Gastroesophageal sphincter (tissue), 4 donors: ENCODE measurements around the gene SMAD6. TPM values are rescaled to one million over a fixed set of nuclear protein-coding genes. Genes with fewer than 3 reads are reported as not detected.

Experiments
- ATAC-seq: fragments of 150-250 bp; one replicate; pipeline ENCODE4 v1.9.1; 2016; ENCODE audit warnings: mild to moderate bottlenecking, moderate library complexity
- H3K27ac ChIP-seq, 4 donors: fragments of 200-600 bp; sonication (generic) in 3 of 4; 1 replicate in 3 of 4; 2 replicates in 1 of 4; pipeline ENCODE4 v1.5.1; 2016 to 2019
- H3K27me3 ChIP-seq: fragments of 200-600 bp; sonication (generic); one replicate; pipeline ENCODE4 v1.5.1; 2019
- H3K36me3 ChIP-seq, 2 donors: fragments of 200-600 bp; sonication (generic); one replicate each; pipeline ENCODE4 v1.5.1; 2019; ENCODE audit warnings: control low read depth in 1 of 2
- H3K4me1 ChIP-seq, 3 donors: fragments of 200-600 bp; sonication (generic); 1 replicate in 2 of 3; 2 replicates in 1 of 3; pipeline ENCODE4 v1.5.1; 2016 to 2019; ENCODE audit warnings: control low read depth in 2 of 3
- H3K4me3 ChIP-seq, 2 donors: fragments of 200-600 bp; sonication (generic); one replicate each; pipeline ENCODE4 v1.5.1; 2019; ENCODE audit warnings: mild to moderate bottlenecking in 1 of 2, moderate library complexity in 1 of 2
- H3K9me3 ChIP-seq, 3 donors: fragments of 200-600 bp; sonication (generic); one replicate each; pipeline ENCODE4 v1.5.1; 2017 to 2019; ENCODE audit warnings: control low read depth in 2 of 3
- EP300 ChIP-seq: sonication (generic); formaldehyde crosslinking; IDR thresholded peaks from one replicate; pipeline ENCODE4 v1.6.1; 2017; ENCODE audit warnings: antibody characterized with exemption, mild to moderate bottlenecking
- POLR2A ChIP-seq, 2 donors: fragments of 450-650 bp; IDR thresholded peaks; one replicate each; pipeline ENCODE4 v1.6.1; 2017; ENCODE audit warnings: antibody characterized with exemption in 2 of 2, mild to moderate bottlenecking in 2 of 2, moderate library complexity in 1 of 2
- POLR2AphosphoS5 ChIP-seq: sonication (generic); formaldehyde crosslinking; IDR thresholded peaks from one replicate; pipeline ENCODE4 v1.6.1; 2017; ENCODE audit warnings: antibody characterized with exemption
- WGBS, 2 donors: methylation state at CpG; one replicate each; pipeline ENCODE4 v1.1.5; 2018; ENCODE audit warnings: low coverage in 1 of 2; 5-methylcytosine and 5-hydroxymethylcytosine counted together
- total RNA-seq, 4 donors: library from RNA; depleted of rRNA; stranded (reverse); fragments of >200 nt; gene quantifications; one replicate each; pipeline ENCODE4 v1.1.0, GENCODE V29; 2016
- TF ChIP-seq, protein P1 (sequence below), 4 experiments: fragments of 200-600 bp in 2 of 4; fragments of 450-650 bp in 2 of 4; sonication (generic) in 1 of 4; IDR thresholded peaks; one replicate each; pipeline ENCODE4 v1.5.1; 2017 to 2019; ENCODE audit warnings: antibody characterized with exemption in 4 of 4, mild to moderate bottlenecking in 2 of 4, moderate library complexity in 2 of 4

Gene SMAD6
- total RNA-seq, 4 donors from 2014 or later, result 9.9 to 11.2 (median 10.9) TPM

DNA sequence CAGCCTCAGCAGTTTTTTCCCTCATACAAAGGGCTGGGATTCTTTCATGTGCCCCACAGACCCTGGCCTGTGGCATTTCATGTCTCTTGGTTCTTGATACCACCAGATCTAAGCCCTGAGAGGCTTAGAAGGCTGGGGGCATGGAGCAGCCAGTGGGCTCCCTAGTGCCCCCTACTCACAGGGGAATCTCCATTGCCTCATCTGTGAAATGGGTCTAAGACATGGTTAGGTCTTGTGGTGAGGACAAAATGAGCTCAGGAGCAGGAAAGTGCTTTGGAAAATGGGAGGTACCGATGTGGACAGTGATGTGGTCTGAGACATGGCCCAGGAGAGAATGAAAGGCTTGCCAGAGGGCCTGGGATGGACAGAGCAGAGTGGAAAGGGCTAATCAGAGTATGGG is 94.3 kb downstream of the SMAD6 start:
- TF ChIP-seq, protein P1, sequence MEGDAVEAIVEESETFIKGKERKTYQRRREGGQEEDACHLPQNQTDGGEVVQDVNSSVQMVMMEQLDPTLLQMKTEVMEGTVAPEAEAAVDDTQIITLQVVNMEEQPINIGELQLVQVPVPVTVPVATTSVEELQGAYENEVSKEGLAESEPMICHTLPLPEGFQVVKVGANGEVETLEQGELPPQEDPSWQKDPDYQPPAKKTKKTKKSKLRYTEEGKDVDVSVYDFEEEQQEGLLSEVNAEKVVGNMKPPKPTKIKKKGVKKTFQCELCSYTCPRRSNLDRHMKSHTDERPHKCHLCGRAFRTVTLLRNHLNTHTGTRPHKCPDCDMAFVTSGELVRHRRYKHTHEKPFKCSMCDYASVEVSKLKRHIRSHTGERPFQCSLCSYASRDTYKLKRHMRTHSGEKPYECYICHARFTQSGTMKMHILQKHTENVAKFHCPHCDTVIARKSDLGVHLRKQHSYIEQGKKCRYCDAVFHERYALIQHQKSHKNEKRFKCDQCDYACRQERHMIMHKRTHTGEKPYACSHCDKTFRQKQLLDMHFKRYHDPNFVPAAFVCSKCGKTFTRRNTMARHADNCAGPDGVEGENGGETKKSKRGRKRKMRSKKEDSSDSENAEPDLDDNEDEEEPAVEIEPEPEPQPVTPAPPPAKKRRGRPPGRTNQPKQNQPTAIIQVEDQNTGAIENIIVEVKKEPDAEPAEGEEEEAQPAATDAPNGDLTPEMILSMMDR (IDR thresholded peaks at IDR 0.05), result no peak
- TF ChIP-seq POLR2A (IDR thresholded peaks at IDR 0.05) (no peak), POLR2AphosphoS5 (no peak), EP300 (no peak)
- H3K4me3 ChIP-seq, result no peak overlapping the region
- no peak overlapping the region for H3K27ac ChIP-seq
- H3K36me3 ChIP-seq, result no peaks in the 10 kb centered on the region
- no peaks in the 10 kb centered on the region for H3K4me1 ChIP-seq
- no peaks in the 10 kb centered on the region for H3K27me3 ChIP-seq
- ATAC-seq, result no peak
- WGBS, 2 donors, result 100% methylated on average over 1 of the region's 1 CpG
- H3K9me3 ChIP-seq, result no peaks in the 10 kb centered on the region

DNA sequence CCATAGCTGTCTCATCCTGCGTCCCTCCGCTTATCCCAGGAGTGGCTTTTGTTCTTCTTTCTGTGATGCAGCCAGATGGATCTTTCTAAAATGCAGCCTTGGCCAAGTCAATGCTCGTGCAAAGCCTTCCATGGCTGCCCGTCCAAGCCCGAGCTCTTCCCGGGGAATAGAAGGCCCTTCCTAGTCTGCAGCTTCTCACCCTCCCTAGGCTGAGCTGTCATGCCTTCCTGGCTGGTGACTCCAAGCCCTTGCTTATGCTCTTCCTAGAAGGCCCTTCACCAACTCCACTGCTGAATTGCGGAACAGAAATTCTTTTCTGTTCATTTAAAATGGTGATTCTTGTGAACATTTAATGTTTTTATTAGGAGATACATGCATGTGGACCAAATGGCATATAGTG is 95.9 kb downstream of the SMAD6 start:
- Histone ChIP-seq H3K9me3 (no peaks in the 10 kb centered on the region), H3K36me3 (no peaks in the 10 kb centered on the region), H3K4me3 (no peak overlapping the region), H3K4me1 (peaks cover 0 to 13% (median 11%) of the 10 kb centered on the region in 3 donors), H3K27me3 (no peaks in the 10 kb centered on the region), H3K27ac (no peak overlapping the region)
- WGBS, 2 donors, result 75 to 100% methylated on average over 1 to 7 of the region's 7 CpGs
- no peak for ATAC-seq
- TF ChIP-seq, protein P1 (IDR thresholded peaks at IDR 0.05), result no peak
- no peak for TF ChIP-seq EP300
- no peak for TF ChIP-seq POLR2A (IDR thresholded peaks at IDR 0.05)
- TF ChIP-seq POLR2AphosphoS5, result no peak

DNA sequence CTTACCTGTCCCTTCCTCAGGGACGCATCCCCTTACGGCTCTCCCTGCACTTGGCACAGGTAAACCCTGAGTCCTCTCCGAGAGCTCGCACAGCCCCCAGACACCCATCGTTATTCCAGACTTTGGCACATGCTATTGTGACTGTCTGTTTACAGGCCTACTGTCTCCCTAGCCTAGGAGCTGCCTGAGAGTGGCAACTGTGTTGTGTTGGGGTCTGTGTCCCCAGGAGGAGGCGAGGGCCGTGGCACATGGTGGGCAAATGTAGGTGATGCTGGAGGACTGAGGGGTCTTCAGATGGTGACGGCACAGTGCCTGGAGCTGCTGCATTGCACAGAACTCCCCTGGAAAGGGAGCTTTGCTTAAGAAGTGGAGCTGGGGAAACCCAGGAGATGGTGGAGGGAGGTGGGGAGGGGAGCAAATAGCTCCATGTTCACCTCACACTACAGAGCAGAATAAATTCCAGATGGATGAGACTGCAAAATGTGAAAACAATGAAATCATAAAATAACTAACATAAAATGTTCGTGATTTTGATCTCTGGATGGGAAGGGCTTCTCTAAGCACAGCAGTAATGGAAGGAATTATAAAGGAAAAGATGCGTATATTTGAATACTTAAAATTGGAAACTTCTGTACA is 96.5 kb downstream of the SMAD6 start:
- Histone ChIP-seq H3K9me3 (no peaks in the 10 kb centered on the region), H3K36me3 (no peaks in the 10 kb centered on the region), H3K4me1 (peaks cover 0 to 19% (median 17%) of the 10 kb centered on the region in 3 donors), H3K27me3 (no peaks in the 10 kb centered on the region), H3K4me3 (no peak overlapping the region), H3K27ac (no peak overlapping the region)
- TF ChIP-seq POLR2A (IDR thresholded peaks at IDR 0.05) (no peak), POLR2AphosphoS5 (no peak), EP300 (no peak)
- TF ChIP-seq, protein P1 (IDR thresholded peaks at IDR 0.05), result no peak
- no peak for ATAC-seq
- 73 to 93% methylated on average over 5 to 7 of the region's 10 CpGs for WGBS, 2 donors

DNA sequence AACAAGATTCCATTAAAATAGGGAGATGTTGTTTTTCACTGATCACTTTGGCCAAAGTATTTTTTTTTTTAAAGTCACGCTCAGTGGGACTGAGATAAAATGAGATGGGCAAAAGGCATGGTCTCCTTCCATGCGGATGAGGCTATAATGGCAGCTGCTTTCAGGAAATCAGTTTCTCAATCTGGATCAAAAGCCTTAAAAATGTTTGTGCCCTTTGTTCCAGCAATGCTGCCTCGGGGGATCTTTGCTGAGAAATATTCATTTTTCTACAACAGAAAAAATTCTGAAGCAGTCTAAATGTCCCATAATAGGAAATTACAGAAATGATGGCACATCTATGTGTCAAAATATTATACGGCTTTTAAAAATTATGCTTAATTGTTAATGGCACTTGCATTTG is 97.2 kb downstream of the SMAD6 start:
- WGBS, 2 donors, result 90 to 94% methylated on average over 3 to 4 of the region's 4 CpGs
- H3K4me3 ChIP-seq, result no peak overlapping the region
- ATAC-seq, result no peak
- no peaks in the 10 kb centered on the region for H3K36me3 ChIP-seq
- H3K4me1 ChIP-seq, result peaks cover 0 to 26% (median 24%) of the 10 kb centered on the region in 3 donors
- no peaks in the 10 kb centered on the region for H3K9me3 ChIP-seq
- no peaks in the 10 kb centered on the region for H3K27me3 ChIP-seq
- H3K27ac ChIP-seq, result no peak overlapping the region
- TF ChIP-seq POLR2A (IDR thresholded peaks at IDR 0.05), result no peak
- TF ChIP-seq, protein P1 (IDR thresholded peaks at IDR 0.05), result no peak
- TF ChIP-seq EP300, result no peak
- TF ChIP-seq POLR2AphosphoS5, result no peak

DNA sequence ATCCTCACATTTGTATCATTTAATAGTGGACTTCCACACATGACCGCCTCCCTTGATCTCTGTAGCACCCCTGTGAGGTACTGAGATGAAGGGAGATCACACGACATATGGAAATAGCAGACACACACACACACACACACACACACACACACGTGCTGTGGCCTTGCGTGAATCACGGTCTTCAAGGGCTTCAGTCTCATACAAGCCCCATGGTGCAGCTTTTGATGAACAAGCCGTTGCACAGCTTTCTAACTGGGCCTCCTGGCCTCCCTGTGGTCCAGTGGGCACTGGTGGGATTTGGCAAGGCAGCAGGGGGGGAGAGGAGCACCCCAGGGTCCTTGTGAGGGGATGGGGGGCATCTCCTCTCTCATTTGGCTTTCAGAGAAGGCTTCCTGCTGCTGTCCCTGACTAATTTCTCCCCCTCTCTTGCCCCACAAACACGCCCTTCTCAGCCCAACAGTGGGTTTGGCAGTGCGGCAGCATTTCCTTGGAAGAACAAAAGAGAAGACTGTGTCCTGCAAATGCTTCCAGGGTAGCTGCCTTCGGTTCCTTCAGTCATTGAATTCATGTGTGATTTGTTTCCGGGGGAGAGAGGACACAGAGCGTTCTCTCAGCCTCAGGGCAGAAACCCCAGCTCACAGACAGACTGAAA is 98.7 kb downstream of the SMAD6 start:
- Histone ChIP-seq H3K36me3 (no peaks in the 10 kb centered on the region), H3K27me3 (no peaks in the 10 kb centered on the region), H3K9me3 (no peaks in the 10 kb centered on the region), H3K27ac (peak overlapping the region in 1 of 4 donors; percentile 33), H3K4me1 (peaks cover 0 to 34% (median 24%) of the 10 kb centered on the region in 3 donors), H3K4me3 (no peak overlapping the region)
- no peak for TF ChIP-seq POLR2A (IDR thresholded peaks at IDR 0.05)
- no peak for TF ChIP-seq POLR2AphosphoS5
- no peak for TF ChIP-seq EP300
- TF ChIP-seq, protein P1 (IDR thresholded peaks at IDR 0.05), result no peak
- 75 to 100% methylated on average over 2 to 4 of the region's 11 CpGs for WGBS, 2 donors
- ATAC-seq, result no peak
